Neural progenitor cell (in vitro differentiated cells): ENCODE results near the gene SSBP4.

ENCODE experiments used
- EZH2 ChIP-seq: fragments of 200-600 bp; sonication (generic); IDR thresholded peaks from 2 replicates; pipeline ENCODE4 v1.6.1; 2017; ENCODE audit warnings: antibody characterized with exemption, mild to moderate bottlenecking, moderate library complexity
- EZH2phosphoT487 ChIP-seq: fragments of 200-600 bp; sonication (generic); IDR thresholded peaks from 2 replicates; pipeline ENCODE4 v1.6.1; 2017; ENCODE audit warnings: antibody characterized with exemption
- TF ChIP-seq, protein P1 (sequence below): fragments of 200-600 bp; sonication (generic); IDR thresholded peaks from 2 replicates; pipeline ENCODE4 v1.5.1; 2017; ENCODE audit warnings: antibody characterized with exemption, mild to moderate bottlenecking

DNA sequence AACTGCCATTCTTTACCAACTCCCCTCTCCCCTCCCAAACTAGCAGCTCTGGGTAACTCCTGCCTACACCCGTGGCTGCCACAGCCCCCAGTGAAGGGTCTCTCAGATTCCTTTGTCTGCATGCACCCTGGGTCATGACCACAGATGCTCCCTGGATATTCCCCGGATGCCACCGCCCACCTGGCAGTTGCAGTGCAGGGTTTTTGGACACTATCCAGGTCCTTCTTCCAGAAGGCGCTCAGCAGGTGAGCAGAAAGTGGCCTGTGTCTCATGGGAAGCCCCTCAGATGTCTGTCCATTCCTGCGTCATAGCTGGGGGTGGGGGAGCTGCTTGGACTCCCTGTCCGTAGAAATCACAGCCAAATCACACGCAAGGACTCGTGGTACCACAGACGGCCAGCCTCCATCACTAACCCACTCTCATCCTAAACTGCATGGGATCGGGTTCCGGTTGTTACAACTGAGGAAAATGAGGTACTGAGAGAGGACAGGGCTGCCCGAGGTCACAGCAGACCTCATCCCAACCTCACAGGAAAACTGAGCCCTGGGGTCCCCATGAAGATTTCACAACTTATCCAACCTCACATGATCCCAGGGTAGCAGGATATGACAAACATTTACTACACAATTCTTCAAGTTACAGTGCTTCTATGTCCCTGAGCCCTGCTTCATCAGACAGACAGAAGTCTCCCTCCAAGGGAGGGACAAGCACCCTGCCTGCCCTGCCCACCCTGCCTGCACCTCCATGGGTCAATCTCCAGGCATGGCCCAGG lies 64.1 kb downstream of the SSBP4 start:
- TF ChIP-seq, protein P1, sequence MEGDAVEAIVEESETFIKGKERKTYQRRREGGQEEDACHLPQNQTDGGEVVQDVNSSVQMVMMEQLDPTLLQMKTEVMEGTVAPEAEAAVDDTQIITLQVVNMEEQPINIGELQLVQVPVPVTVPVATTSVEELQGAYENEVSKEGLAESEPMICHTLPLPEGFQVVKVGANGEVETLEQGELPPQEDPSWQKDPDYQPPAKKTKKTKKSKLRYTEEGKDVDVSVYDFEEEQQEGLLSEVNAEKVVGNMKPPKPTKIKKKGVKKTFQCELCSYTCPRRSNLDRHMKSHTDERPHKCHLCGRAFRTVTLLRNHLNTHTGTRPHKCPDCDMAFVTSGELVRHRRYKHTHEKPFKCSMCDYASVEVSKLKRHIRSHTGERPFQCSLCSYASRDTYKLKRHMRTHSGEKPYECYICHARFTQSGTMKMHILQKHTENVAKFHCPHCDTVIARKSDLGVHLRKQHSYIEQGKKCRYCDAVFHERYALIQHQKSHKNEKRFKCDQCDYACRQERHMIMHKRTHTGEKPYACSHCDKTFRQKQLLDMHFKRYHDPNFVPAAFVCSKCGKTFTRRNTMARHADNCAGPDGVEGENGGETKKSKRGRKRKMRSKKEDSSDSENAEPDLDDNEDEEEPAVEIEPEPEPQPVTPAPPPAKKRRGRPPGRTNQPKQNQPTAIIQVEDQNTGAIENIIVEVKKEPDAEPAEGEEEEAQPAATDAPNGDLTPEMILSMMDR, result no peak
- no peak for TF ChIP-seq EZH2phosphoT487
- TF ChIP-seq EZH2, result no peak
